Tibial nerve (tissue), 4 donors: Measurements from ENCODE around the gene CPZ. TPM values are rescaled to one million over a fixed set of nuclear protein-coding genes. Genes with fewer than 3 reads are reported as not detected.
"Not testable (repeated sequence)": the region's sequence is repeated elsewhere in the genome, so short reads cannot be mapped to it uniquely, and the experiment has no call there.

Experiments used
- DNase-seq, 2 donors: peaks; one replicate each; pipeline ENCODE4 v3.0.0-alpha.2; 2019; ENCODE audit warnings: low spot score in 2 of 2
- H3K27ac ChIP-seq, 4 donors: fragments of 200-600 bp; sonication (generic) in 3 of 4; one replicate each; pipeline ENCODE4 v1.5.1; 2017 to 2019; ENCODE audit warnings: mild to moderate bottlenecking in 1 of 4
- H3K27me3 ChIP-seq, 2 donors: fragments of 200-600 bp; sonication (generic) in 1 of 2; one replicate each; pipeline versions ENCODE4 v1.5.1 to v1.6.0; 2017 to 2019
- H3K36me3 ChIP-seq, 3 donors: fragments of 200-600 bp; sonication (generic); one replicate each; pipeline ENCODE4 v1.5.1; 2018 to 2019
- H3K4me1 ChIP-seq, 4 donors: fragments of 200-600 bp; sonication (generic) in 3 of 4; one replicate each; pipeline ENCODE4 v1.5.1; 2017 to 2019
- H3K4me3 ChIP-seq, 4 donors: fragments of 200-600 bp; sonication (generic) in 3 of 4; one replicate each; pipeline ENCODE4 v1.5.1; 2017 to 2019; ENCODE audit warnings: mild to moderate bottlenecking in 1 of 4, moderate library complexity in 1 of 4
- H3K9me3 ChIP-seq, 4 donors: fragments of 200-600 bp; sonication (generic) in 3 of 4; one replicate each; pipeline ENCODE4 v1.5.1; 2017 to 2019
- EP300 ChIP-seq, 2 donors: sonication (generic); formaldehyde crosslinking; IDR thresholded peaks; one replicate each; pipeline ENCODE4 v1.6.1; 2017; ENCODE audit warnings: antibody characterized with exemption in 2 of 2, mild to moderate bottlenecking in 1 of 2
- POLR2A ChIP-seq, 2 donors: fragments of 450-650 bp; IDR thresholded peaks; one replicate each; pipeline ENCODE4 v1.6.1; 2017; ENCODE audit warnings: antibody characterized with exemption in 2 of 2, mild to moderate bottlenecking in 2 of 2, moderate library complexity in 2 of 2
- WGBS, 2 donors: methylation state at CpG; one replicate each; pipeline ENCODE4 v1.1.5; 2018; 5-methylcytosine and 5-hydroxymethylcytosine counted together
- total RNA-seq, 4 donors: library from RNA; depleted of rRNA; stranded (reverse); fragments of >200 nt; gene quantifications; one replicate each; pipeline ENCODE4 v1.1.0, GENCODE V29; 2016
- TF ChIP-seq, protein P1 (sequence below), 5 experiments: fragments of 200-600 bp in 3 of 5; fragments of 450-650 bp in 2 of 5; sonication (generic) in 3 of 5; IDR thresholded peaks; one replicate each; pipeline ENCODE4 v1.5.1; 2016 to 2019; ENCODE audit warnings: antibody characterized with exemption in 5 of 5, mild to moderate bottlenecking in 3 of 5, moderate library complexity in 2 of 5

CPZ gene
- total RNA-seq, 4 donors from 2014 or later, result 1.6 to 11.7 (median 2.5) TPM

GRCh38 chr4:8571702-8572685 is 20.6 kb upstream of the CPZ start:
- TF ChIP-seq EP300 (IDR thresholded peaks at IDR 0.05) (no peak), POLR2A (IDR thresholded peaks at IDR 0.05) (no peak)
- TF ChIP-seq, protein P1, sequence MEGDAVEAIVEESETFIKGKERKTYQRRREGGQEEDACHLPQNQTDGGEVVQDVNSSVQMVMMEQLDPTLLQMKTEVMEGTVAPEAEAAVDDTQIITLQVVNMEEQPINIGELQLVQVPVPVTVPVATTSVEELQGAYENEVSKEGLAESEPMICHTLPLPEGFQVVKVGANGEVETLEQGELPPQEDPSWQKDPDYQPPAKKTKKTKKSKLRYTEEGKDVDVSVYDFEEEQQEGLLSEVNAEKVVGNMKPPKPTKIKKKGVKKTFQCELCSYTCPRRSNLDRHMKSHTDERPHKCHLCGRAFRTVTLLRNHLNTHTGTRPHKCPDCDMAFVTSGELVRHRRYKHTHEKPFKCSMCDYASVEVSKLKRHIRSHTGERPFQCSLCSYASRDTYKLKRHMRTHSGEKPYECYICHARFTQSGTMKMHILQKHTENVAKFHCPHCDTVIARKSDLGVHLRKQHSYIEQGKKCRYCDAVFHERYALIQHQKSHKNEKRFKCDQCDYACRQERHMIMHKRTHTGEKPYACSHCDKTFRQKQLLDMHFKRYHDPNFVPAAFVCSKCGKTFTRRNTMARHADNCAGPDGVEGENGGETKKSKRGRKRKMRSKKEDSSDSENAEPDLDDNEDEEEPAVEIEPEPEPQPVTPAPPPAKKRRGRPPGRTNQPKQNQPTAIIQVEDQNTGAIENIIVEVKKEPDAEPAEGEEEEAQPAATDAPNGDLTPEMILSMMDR (IDR thresholded peaks at IDR 0.05), result no peak
- WGBS, 2 donors, result 56 to 73% methylated on average over 6 of the region's 6 CpGs
- H3K9me3 ChIP-seq, result no peaks in the 10 kb centered on the region

DNA sequence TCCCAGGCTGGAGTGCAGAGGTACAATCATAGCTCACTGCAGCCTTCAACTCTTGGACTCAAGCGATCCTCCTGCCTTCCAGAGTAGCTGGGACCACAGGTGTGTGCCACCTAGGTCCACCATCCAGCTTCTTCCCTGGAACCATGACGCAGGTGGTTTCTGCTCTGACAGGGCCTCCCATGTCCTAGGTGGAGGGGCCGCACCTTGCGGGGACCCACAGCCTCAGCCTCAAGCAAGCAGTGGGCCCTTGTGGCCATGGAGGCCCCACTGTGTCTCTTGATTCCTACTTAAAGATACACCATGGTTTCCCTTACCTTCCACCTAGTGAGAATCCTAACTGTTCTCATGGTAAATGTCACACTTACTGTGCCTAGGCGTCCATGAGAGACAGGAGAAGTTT is 19.3 kb upstream of the CPZ start:
- no peak for TF ChIP-seq EP300 (IDR thresholded peaks at IDR 0.05)
- TF ChIP-seq POLR2A (IDR thresholded peaks at IDR 0.05), result no peak
- TF ChIP-seq, protein P1 (IDR thresholded peaks at IDR 0.05), result no peak
- H3K4me3 ChIP-seq, result no peak overlapping the region
- DNase-seq, result no peak
- H3K9me3 ChIP-seq, result no peaks in the 10 kb centered on the region
- H3K27ac ChIP-seq, result no peak overlapping the region
- 76 to 83% methylated on average over 5 of the region's 5 CpGs for WGBS, 2 donors
- H3K36me3 ChIP-seq, result no peaks in the 10 kb centered on the region
- no peaks in the 10 kb centered on the region for H3K27me3 ChIP-seq
- no peaks in the 10 kb centered on the region for H3K4me1 ChIP-seq

More at GRCh38 chr4:8571702-8572685, 20.6 kb upstream of the CPZ start:
- no peak for DNase-seq
- H3K4me1 ChIP-seq, result no peaks in the 10 kb centered on the region
- H3K27ac ChIP-seq, result no peak overlapping the region
- no peaks in the 10 kb centered on the region for H3K27me3 ChIP-seq
- H3K4me3 ChIP-seq, result no peak overlapping the region
- no peaks in the 10 kb centered on the region for H3K36me3 ChIP-seq

- DNase-seq, result no peak
- H3K4me3 ChIP-seq, result no peak overlapping the region
- H3K27ac ChIP-seq, result no peak overlapping the region
- H3K27me3 ChIP-seq, result no peaks in the 10 kb centered on the region
- H3K36me3 ChIP-seq, result no peaks in the 10 kb centered on the region
- no peaks in the 10 kb centered on the region for H3K4me1 ChIP-seq
- no peak for TF ChIP-seq POLR2A (IDR thresholded peaks at IDR 0.05)
- TF ChIP-seq, protein P1 (IDR thresholded peaks at IDR 0.05), result no peak
- TF ChIP-seq EP300 (IDR thresholded peaks at IDR 0.05), result no peak
- 71 to 100% methylated on average over 2 to 5 of the region's 5 CpGs for WGBS, 2 donors
- H3K9me3 ChIP-seq, result no peaks in the 10 kb centered on the region
Observed at GRCh38 chr4:8574796-8575370, 17.7 kb upstream of the CPZ start.

DNA sequence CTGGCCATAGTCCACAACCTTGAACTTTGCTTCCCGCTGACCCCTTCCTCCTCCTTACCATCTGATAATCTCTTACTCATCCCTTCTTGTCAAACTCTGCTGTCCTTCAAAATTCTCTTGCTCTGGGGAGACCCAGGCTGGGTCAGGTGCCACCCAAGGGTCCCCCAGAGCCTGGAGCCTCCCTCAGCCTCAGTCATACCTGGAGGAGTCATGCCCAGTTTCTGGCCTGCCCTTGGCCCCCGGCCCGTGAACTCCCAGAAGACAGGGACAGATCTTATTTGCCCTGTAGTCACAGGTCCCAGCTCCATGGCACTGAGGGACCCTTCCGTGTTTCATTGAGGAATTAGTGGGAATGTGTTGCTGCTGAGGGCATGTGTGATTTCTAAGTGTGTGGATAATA is 17.1 kb upstream of the CPZ start:
- TF ChIP-seq, protein P1 (IDR thresholded peaks at IDR 0.05), result no peak
- TF ChIP-seq POLR2A (IDR thresholded peaks at IDR 0.05) (no peak), EP300 (IDR thresholded peaks at IDR 0.05) (no peak)
- Histone ChIP-seq H3K27me3 (peaks cover 0 to 6% of the 10 kb centered on the region in 2 donors), H3K4me1 (peaks cover 0 to 4% (median 0%) of the 10 kb centered on the region in 4 donors), H3K4me3 (no peak overlapping the region), H3K27ac (no peak overlapping the region), H3K36me3 (no peaks in the 10 kb centered on the region), H3K9me3 (no peaks in the 10 kb centered on the region)
- DNase-seq, result no peak
- WGBS, 2 donors, result 67 to 69% methylated on average over 4 of the region's 4 CpGs

- not testable (repeated sequence) for H3K9me3 ChIP-seq, H3K4me1 ChIP-seq, H3K27ac ChIP-seq, DNase-seq, H3K4me3 ChIP-seq, H3K36me3 ChIP-seq
- H3K27me3 ChIP-seq, result peaks cover 0 to 17% of the 10 kb centered on the region in 2 donors
- 86 to 89% methylated on average over 5 of the region's 5 CpGs for WGBS, 2 donors
Observed at GRCh38 chr4:8576591-8576990, 16.0 kb upstream of the CPZ start.
